Stomach (tissue), 9 donors: ENCODE results near the gene HS6ST3. TPM values are rescaled to one million over a fixed set of nuclear protein-coding genes. Genes with fewer than 3 reads are reported as not detected.

Source experiments
- DNase-seq, 2 donors: peaks; one replicate each; pipeline versions ENCODE4 v3.0.0 to v3.0.0-alpha.2; 2013 to 2019
- H3K27ac ChIP-seq, 5 donors: fragments of 200-600 bp in 4 of 5; sonication (generic) in 4 of 5; one replicate each; pipeline ENCODE4 v1.5.1; 2013 to 2019; ENCODE audit warnings: mild to moderate bottlenecking in 1 of 5, moderate library complexity in 1 of 5
- H3K27me3 ChIP-seq, 3 donors: fragments of 200-600 bp; sonication (generic); one replicate each; pipeline ENCODE4 v1.5.1; 2017 to 2019; ENCODE audit warnings: mixed run types in 1 of 3
- H3K36me3 ChIP-seq, 4 donors: fragments of 200-600 bp; sonication (generic); 1 replicate in 3 of 4; 2 replicates in 1 of 4; pipeline ENCODE4 v1.5.1; 2016 to 2019
- H3K4me1 ChIP-seq, 4 donors: fragments of 200-600 bp; sonication (generic); one replicate each; pipeline ENCODE4 v1.5.1; 2016 to 2019
- H3K4me3 ChIP-seq, 4 donors: fragments of 200-600 bp; sonication (generic) in 3 of 4; one replicate each; pipeline ENCODE4 v1.5.1; 2016 to 2019; ENCODE audit warnings: mild to moderate bottlenecking in 1 of 4
- H3K9me3 ChIP-seq, 4 donors: fragments of 200-600 bp; sonication (generic); one replicate each; pipeline ENCODE4 v1.5.1; 2016 to 2019
- EP300 ChIP-seq: sonication (generic); formaldehyde crosslinking; IDR thresholded peaks from one replicate; pipeline ENCODE4 v1.6.1; 2017; ENCODE audit warnings: antibody characterized with exemption
- POLR2A ChIP-seq, 4 donors: fragments of 450-650 bp; IDR thresholded peaks; one replicate each; pipeline ENCODE4 v1.6.1; 2016; ENCODE audit warnings: antibody characterized with exemption in 4 of 4, control low read depth in 2 of 4, mild to moderate bottlenecking in 1 of 4, moderate library complexity in 1 of 4
- POLR2AphosphoS5 ChIP-seq, 3 donors: sonication (generic); formaldehyde crosslinking; IDR thresholded peaks; one replicate each; pipeline ENCODE4 v1.6.1; 2016; ENCODE audit warnings: antibody characterized with exemption in 3 of 3
- WGBS, 5 donors: extraction: QIAGEN DNeasy Blood & Tissue Kit in 3 of 5; methylation state at CpG; one replicate each; pipeline versions ENCODE4 v1.1.5 to v1.1.7; 2013 to 2018; 5-methylcytosine and 5-hydroxymethylcytosine counted together
- intact Hi-C: fragments of 100-400 bp; cut with DNase I; formaldehyde crosslinking; loops from one replicate; pipeline ENCODE4 v1.15.1; 2023; ENCODE audit warnings: low total_unique reads
- polyA plus RNA-seq, 3 donors: library from polyadenylated mRNA; stranded (reverse); fragments of 200-250 nt; gene quantifications; one replicate each; pipeline ENCODE4 v1.2.3, GENCODE V29; 2013
- total RNA-seq, 5 donors: library from RNA; depleted of rRNA; stranded (reverse); fragments of >200 nt; gene quantifications; one replicate each; pipeline versions ENCODE4 v1.1.0 to v1.2.3, GENCODE V29; 2014 to 2016
- TF ChIP-seq, protein P1 (sequence below), 7 experiments: fragments of 450-650 bp in 4 of 7; fragments of 200-600 bp in 3 of 7; sonication (generic) in 3 of 7; IDR thresholded peaks; one replicate each; pipeline ENCODE4 v1.5.1; 2016 to 2019; ENCODE audit warnings: antibody characterized with exemption in 7 of 7, control low read depth in 2 of 7, mild to moderate bottlenecking in 1 of 7
- donor health status: healthy with polysubstance abuse.
- donor health status: Bipolar disorder and iron deficiency.
- donor health status: healthy.

HS6ST3 gene
- total and polyA plus RNA-seq, 8 donors, result 0.15 to 4.0 (median 0.75) TPM; not detected in 1

DNA sequence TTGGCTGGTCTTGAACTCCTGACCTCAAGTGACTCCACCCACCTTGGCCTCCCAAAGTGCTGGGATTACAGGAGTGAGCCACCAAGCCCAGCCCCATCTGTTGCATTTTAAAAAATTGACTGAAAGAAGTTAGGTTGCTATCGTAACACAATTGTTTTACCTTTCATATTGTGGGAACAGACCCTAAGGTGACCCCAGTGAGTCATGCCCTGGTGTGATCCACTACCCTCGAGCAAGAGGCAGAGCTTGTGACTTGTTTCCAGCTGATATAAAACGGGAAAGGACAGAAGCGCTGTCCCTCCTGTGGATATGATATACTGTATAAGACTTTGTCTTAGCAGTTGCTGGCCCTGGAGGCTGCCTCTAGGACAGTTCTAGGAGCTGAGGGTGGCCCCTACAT lies 308.6 kb downstream of the HS6ST3 start:
- 67 to 87% (median 72%) methylated on average over 4 of the region's 4 CpGs for WGBS, 5 donors
- intact Hi-C loops, result no loop called here
- Histone ChIP-seq H3K36me3 (no peaks in the 10 kb centered on the region), H3K4me3 (no peak overlapping the region), H3K9me3 (no peaks in the 10 kb centered on the region), H3K4me1 (no peaks in the 10 kb centered on the region), H3K27ac (no peak overlapping the region), H3K27me3 (no peaks in the 10 kb centered on the region)
- TF ChIP-seq EP300 (no peak), POLR2AphosphoS5 (IDR thresholded peaks at IDR 0.05) (no peak), POLR2A (IDR thresholded peaks at IDR 0.05) (no peak)
- TF ChIP-seq, protein P1, sequence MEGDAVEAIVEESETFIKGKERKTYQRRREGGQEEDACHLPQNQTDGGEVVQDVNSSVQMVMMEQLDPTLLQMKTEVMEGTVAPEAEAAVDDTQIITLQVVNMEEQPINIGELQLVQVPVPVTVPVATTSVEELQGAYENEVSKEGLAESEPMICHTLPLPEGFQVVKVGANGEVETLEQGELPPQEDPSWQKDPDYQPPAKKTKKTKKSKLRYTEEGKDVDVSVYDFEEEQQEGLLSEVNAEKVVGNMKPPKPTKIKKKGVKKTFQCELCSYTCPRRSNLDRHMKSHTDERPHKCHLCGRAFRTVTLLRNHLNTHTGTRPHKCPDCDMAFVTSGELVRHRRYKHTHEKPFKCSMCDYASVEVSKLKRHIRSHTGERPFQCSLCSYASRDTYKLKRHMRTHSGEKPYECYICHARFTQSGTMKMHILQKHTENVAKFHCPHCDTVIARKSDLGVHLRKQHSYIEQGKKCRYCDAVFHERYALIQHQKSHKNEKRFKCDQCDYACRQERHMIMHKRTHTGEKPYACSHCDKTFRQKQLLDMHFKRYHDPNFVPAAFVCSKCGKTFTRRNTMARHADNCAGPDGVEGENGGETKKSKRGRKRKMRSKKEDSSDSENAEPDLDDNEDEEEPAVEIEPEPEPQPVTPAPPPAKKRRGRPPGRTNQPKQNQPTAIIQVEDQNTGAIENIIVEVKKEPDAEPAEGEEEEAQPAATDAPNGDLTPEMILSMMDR (IDR thresholded peaks at IDR 0.05), result no peak
- DNase-seq, result no peak

DNA sequence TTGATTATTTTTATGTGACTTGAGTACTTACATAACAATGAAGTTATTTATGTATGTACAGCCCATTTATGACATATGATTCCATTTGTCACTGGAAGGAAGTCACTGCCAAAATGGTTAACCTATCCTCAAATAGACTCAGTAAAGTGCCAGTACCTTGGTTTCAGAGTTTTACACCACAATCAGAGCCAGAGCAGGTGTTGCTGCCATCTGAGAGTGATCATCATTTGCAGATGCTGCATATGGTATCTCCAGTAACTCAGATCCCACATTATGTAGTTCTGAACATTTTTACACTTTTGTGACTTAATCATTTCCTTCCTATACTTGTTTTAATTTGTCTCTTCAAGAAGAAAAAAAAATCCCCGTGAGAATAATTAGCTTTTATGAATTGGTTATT lies 313.3 kb downstream of the HS6ST3 start:
- intact Hi-C loops, result no loop called here
- WGBS, 5 donors, result 74 to 91% (median 83%) methylated on average over 1 of the region's 1 CpG
- Histone ChIP-seq H3K4me3 (no peak overlapping the region), H3K27me3 (no peaks in the 10 kb centered on the region), H3K4me1 (no peaks in the 10 kb centered on the region), H3K9me3 (no peaks in the 10 kb centered on the region), H3K36me3 (no peaks in the 10 kb centered on the region), H3K27ac (no peak overlapping the region)
- DNase-seq, result no peak
- TF ChIP-seq POLR2A (IDR thresholded peaks at IDR 0.05) (no peak), EP300 (no peak), POLR2AphosphoS5 (IDR thresholded peaks at IDR 0.05) (no peak)
- TF ChIP-seq, protein P1 (IDR thresholded peaks at IDR 0.05), result no peak

DNA sequence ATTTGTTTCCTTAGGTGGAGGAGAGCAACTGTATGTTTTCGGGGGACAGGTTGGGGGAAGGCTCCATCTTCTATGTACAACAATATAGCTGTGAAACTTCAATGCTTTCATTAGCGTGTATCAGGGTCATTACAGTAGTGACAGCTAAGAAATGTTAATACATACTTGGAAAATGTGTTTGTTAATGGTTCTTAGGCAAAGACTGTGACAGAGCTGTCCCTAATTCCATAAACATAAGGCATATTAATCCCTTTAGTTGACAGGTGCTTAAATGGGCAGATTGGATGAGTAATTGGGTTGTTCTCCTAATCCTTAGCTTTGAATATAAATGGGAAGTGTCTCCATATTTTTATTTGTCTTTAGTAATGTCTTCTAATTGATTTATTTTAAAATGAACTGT lies 313.7 kb downstream of the HS6ST3 start:
- TF ChIP-seq, protein P1 (IDR thresholded peaks at IDR 0.05), result no peak
- TF ChIP-seq EP300 (no peak), POLR2A (IDR thresholded peaks at IDR 0.05) (no peak), POLR2AphosphoS5 (IDR thresholded peaks at IDR 0.05) (no peak)
- DNase-seq, result no peak
- Histone ChIP-seq H3K9me3 (no peaks in the 10 kb centered on the region), H3K27ac (no peak overlapping the region), H3K27me3 (no peaks in the 10 kb centered on the region), H3K4me1 (no peaks in the 10 kb centered on the region), H3K4me3 (no peak overlapping the region), H3K36me3 (no peaks in the 10 kb centered on the region)
- 76 to 92% (median 88%) methylated on average over 2 of the region's 2 CpGs for WGBS, 5 donors
- intact Hi-C loops, result no loop called here

DNA sequence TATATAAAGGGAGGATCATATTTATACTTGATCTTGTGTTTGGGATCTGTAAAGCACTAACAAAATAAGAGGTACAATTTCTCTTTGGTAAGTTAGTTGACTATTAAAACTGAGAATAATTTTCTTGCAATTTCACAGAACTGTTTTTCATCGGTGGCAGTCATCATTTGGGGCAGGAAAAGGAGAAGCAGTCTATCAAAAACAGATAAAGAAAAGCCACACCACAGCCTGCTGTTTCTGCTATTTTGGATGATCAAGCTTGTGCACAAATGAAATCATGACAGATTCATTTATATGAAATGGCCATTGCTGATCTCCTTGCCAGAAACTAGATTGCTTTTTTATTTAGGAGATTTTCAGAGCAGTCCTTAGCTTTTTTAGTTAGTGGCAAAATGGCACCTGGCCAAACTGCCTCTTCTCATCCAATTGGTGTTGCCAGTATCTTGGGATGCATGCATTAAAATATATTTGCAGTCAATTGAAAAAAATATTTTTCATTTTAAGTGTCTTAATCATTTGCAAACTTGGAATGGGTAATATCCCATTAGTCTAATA lies 326.0 kb downstream of the HS6ST3 start:
- Histone ChIP-seq H3K4me1 (no peaks in the 10 kb centered on the region), H3K27me3 (no peaks in the 10 kb centered on the region), H3K4me3 (no peak overlapping the region), H3K27ac (no peak overlapping the region), H3K36me3 (no peaks in the 10 kb centered on the region), H3K9me3 (no peaks in the 10 kb centered on the region)
- no peak for TF ChIP-seq POLR2AphosphoS5 (IDR thresholded peaks at IDR 0.05)
- no peak for TF ChIP-seq POLR2A (IDR thresholded peaks at IDR 0.05)
- WGBS, 5 donors, result 53 to 83% (median 70%) methylated on average over 1 of the region's 1 CpG
- intact Hi-C loops, result no loop called here
- DNase-seq, result peak in 1 of 2 donors; percentile 6

DNA sequence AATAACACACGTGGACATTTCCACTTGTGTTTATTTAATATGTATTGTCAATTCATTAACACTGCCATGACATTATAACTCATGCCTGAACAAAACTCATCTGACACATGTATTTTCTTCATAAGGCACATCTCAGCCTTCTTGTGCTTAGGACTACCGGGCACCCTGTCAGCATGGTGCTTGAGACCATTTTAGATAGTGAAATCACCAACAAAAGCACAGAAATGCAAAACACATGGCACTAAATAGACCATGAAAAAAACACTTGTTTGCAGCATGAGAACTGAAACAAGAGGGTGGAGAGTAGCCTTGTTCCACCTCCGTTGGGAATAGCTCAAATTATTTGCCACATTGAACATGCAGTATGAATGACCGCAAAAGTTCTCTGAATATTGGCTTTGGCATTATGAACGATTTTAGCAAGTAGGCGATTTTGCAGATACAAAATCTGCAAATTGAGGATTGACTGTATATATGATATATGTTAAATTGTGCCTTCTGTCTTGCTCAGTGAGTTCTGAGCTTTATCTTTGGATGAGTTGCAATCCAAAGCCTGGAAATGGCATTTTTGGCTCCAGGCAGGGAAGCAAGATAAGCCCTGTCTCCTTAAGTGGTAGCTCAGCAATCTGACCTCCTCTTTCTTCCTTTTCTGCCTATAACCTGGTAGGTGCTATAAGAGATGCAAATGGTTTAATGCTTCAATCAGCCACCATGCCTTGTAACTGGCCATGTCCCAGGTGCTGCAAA lies 328.2 kb downstream of the HS6ST3 start:
- Histone ChIP-seq H3K27ac (no peak overlapping the region), H3K4me3 (no peak overlapping the region), H3K27me3 (no peaks in the 10 kb centered on the region), H3K36me3 (no peaks in the 10 kb centered on the region), H3K4me1 (no peaks in the 10 kb centered on the region), H3K9me3 (no peaks in the 10 kb centered on the region)
- intact Hi-C loops, result no loop called here
- WGBS, 5 donors, result 84 to 92% (median 90%) methylated on average over 6 of the region's 6 CpGs
- no peak for DNase-seq
- no peak for TF ChIP-seq EP300
- TF ChIP-seq, protein P1 (IDR thresholded peaks at IDR 0.05), result no peak
- no peak for TF ChIP-seq POLR2A (IDR thresholded peaks at IDR 0.05)
- TF ChIP-seq POLR2AphosphoS5 (IDR thresholded peaks at IDR 0.05), result no peak
